HG03520 (cell line): ENCODE results near the gene ANKRD44.
"Not testable (repeated sequence)": the region's sequence is repeated elsewhere in the genome, so short reads cannot be mapped to it uniquely, and the experiment has no call there.

Experiments used
- ATAC-seq: cut with Tn5 transposase; IDR thresholded peaks from one replicate; pipeline ENCODE4 v1.9.1; 2021; ENCODE audit warnings: mild to moderate bottlenecking, moderate library complexity; ENCODE audit not compliant: unreplicated experiment

Gene ANKRD44

GRCh38 chr2:197054437-197054836, 256.1 kb downstream of the ANKRD44 start:
- ATAC-seq, result no peak

- ATAC-seq, result no peak
Observed at GRCh38 chr2:197052356-197052755, 258.2 kb downstream of the ANKRD44 start.

GRCh38 chr2:197045115-197045514, 265.5 kb downstream of the ANKRD44 start:
- ATAC-seq, result no peak

- ATAC-seq, result no peak
Observed at GRCh38 chr2:197042739-197043196, 267.8 kb downstream of the ANKRD44 start.

- no peak for ATAC-seq
Observed at GRCh38 chr2:197037863-197038398, 272.6 kb downstream of the ANKRD44 start.

- ATAC-seq, result no peak
Observed at GRCh38 chr2:197035002-197035401, 275.6 kb downstream of the ANKRD44 start.

- ATAC-seq, result no peak
Observed at GRCh38 chr2:197034292-197034691, 276.3 kb downstream of the ANKRD44 start.

- ATAC-seq, result no peak
Observed at GRCh38 chr2:197033222-197033621, 277.4 kb downstream of the ANKRD44 start.

GRCh38 chr2:197031803-197032202, 278.8 kb downstream of the ANKRD44 start:
- no peak for ATAC-seq

GRCh38 chr2:197030090-197030489, 280.5 kb downstream of the ANKRD44 start:
- no peak for ATAC-seq

GRCh38 chr2:197028633-197029032, 281.9 kb downstream of the ANKRD44 start:
- ATAC-seq, result no peak

GRCh38 chr2:197028230-197028629, 282.4 kb downstream of the ANKRD44 start:
- ATAC-seq, result no peak

- no peak for ATAC-seq
Observed at GRCh38 chr2:197024206-197024605, 286.4 kb downstream of the ANKRD44 start.

- not testable (repeated sequence) for ATAC-seq
Observed at GRCh38 chr2:197020921-197021320, 289.7 kb downstream of the ANKRD44 start.

GRCh38 chr2:197013098-197013497, 297.5 kb downstream of the ANKRD44 start:
- no peak for ATAC-seq

GRCh38 chr2:197011801-197012641, 298.6 kb downstream of the ANKRD44 start:
- ATAC-seq, result no peak

- ATAC-seq, result no peak
Observed at GRCh38 chr2:197011021-197011417, 299.6 kb downstream of the ANKRD44 start.

- ATAC-seq, result no peak
Observed at GRCh38 chr2:197010200-197011020, 300.2 kb downstream of the ANKRD44 start.

GRCh38 chr2:197008741-197009341, 301.7 kb downstream of the ANKRD44 start:
- ATAC-seq, result not testable (repeated sequence)

GRCh38 chr2:197007716-197008628, 302.6 kb downstream of the ANKRD44 start:
- ATAC-seq, result no peak
